Measurements from ENCODE around the gene TNS4.

- TF ChIP-seq FOXA1 (IDR thresholded peaks at IDR 0.05) (no peak), ELF4 (IDR thresholded peaks at IDR 0.05) (no peak), TARDBP (IDR thresholded peaks at IDR 0.05) (no peak), ZNF384 (IDR thresholded peaks at IDR 0.05) (no peak), FOXM1 (IDR thresholded peaks at IDR 0.05; ENCODE audit: borderline replicate concordance) (no peak), BHLHE40 (IDR thresholded peaks at IDR 0.05; ENCODE audit: borderline replicate concordance) (no peak), LEF1 (IDR thresholded peaks at IDR 0.05; ENCODE audit: borderline replicate concordance) (no peak), HDGF (IDR thresholded peaks at IDR 0.05; ENCODE audit: borderline replicate concordance) (no peak), SP1 (IDR thresholded peaks at IDR 0.05) (no peak), PKNOX1 (IDR thresholded peaks at IDR 0.05) (no peak), FOXK2 (IDR thresholded peaks at IDR 0.05) (no peak)
These were observed 14.1 kb upstream of the TNS4 start for GRCh38 chr17:40515491-40516041.
